ENCODE data around the gene ADAMTS17.

Gene ADAMTS17

GRCh38 chr15:100249096-100249815 is 92.5 kb downstream of the ADAMTS17 start:
- no peak for DNase-seq (ENCODE audit: low read depth in 2 of 2)

GRCh38 chr15:100248236-100248635 is 93.5 kb downstream of the ADAMTS17 start:
- no peak for DNase-seq (ENCODE audit: low read depth in 2 of 2)

- no peak for DNase-seq (ENCODE audit: low read depth in 2 of 2)
These were observed 94.2 kb downstream of the ADAMTS17 start for GRCh38 chr15:100247228-100248225.

GRCh38 chr15:100245855-100246254 is 95.9 kb downstream of the ADAMTS17 start:
- DNase-seq (ENCODE audit: low read depth in 2 of 2) = no peak

GRCh38 chr15:100245487-100245820 is 96.3 kb downstream of the ADAMTS17 start:
- no peak for DNase-seq (ENCODE audit: low read depth in 2 of 2)

- DNase-seq (ENCODE audit: low read depth in 2 of 2) = no peak
These were observed 96.8 kb downstream of the ADAMTS17 start for GRCh38 chr15:100244796-100245486.

- no peak for DNase-seq (ENCODE audit: low read depth in 2 of 2)
These were observed 98.8 kb downstream of the ADAMTS17 start for GRCh38 chr15:100242989-100243388.

GRCh38 chr15:100241572-100242482 is 99.9 kb downstream of the ADAMTS17 start:
- DNase-seq (ENCODE audit: low read depth in 2 of 2) = no peak

GRCh38 chr15:100236981-100237720 is 104.6 kb downstream of the ADAMTS17 start:
- DNase-seq (ENCODE audit: low read depth in 2 of 2) = no peak

GRCh38 chr15:100235030-100235617 is 106.7 kb downstream of the ADAMTS17 start:
- no peak for DNase-seq (ENCODE audit: low read depth in 2 of 2)

- DNase-seq (ENCODE audit: low read depth in 2 of 2) = no peak
These were observed 107.4 kb downstream of the ADAMTS17 start for GRCh38 chr15:100234158-100235029.

GRCh38 chr15:100230784-100231183 is 111.0 kb downstream of the ADAMTS17 start:
- no peak for DNase-seq (ENCODE audit: low read depth in 2 of 2)

- no peak for DNase-seq (ENCODE audit: low read depth in 2 of 2)
These were observed 112.3 kb downstream of the ADAMTS17 start for GRCh38 chr15:100229181-100230163.

- DNase-seq (ENCODE audit: low read depth in 2 of 2) = no peak
These were observed 114.0 kb downstream of the ADAMTS17 start for GRCh38 chr15:100227781-100228180.

GRCh38 chr15:100226107-100226506 is 115.7 kb downstream of the ADAMTS17 start:
- DNase-seq (ENCODE audit: low read depth in 2 of 2) = no peak

GRCh38 chr15:100224206-100225185 is 117.3 kb downstream of the ADAMTS17 start:
- DNase-seq (ENCODE audit: low read depth in 2 of 2) = no peak

- no peak for DNase-seq (ENCODE audit: low read depth in 2 of 2)
These were observed 119.4 kb downstream of the ADAMTS17 start for GRCh38 chr15:100222349-100222715.

All from stimulated activated CD8-positive, alpha-beta memory T cell treated with anti-CD3 and anti-CD28 coated beads, Interleukin-7, amount 100 ng/mL, for 1 hour (primary cell).